Skin of body (tissue), 2 donors: ENCODE measurements around the gene MAPKAPK3. TPM values are rescaled to one million over a fixed set of nuclear protein-coding genes. Genes with fewer than 3 reads are reported as not detected.

Experiments used
- DNase-seq: peaks from one replicate; lab custom pipeline; 2025; lab: John Stamatoyannopoulos, UW
- total RNA-seq: library from RNA; depleted of rRNA; stranded (reverse); fragments of >200 nt; gene quantifications from one replicate; pipeline ENCODE4 v1.2.3, GENCODE V29; 2014

MAPKAPK3 gene
- total RNA-seq, 1 donor from 2014 or later = 27.8 TPM

- DNase-seq = no peak
Measured at GRCh38 chr3:50626401-50626800, 9.4 kb downstream of the MAPKAPK3 start.

GRCh38 chr3:50627407-50628051, 10.6 kb downstream of the MAPKAPK3 start:
- DNase-seq = no peak

GRCh38 chr3:50628601-50629000, 11.7 kb downstream of the MAPKAPK3 start:
- no peak for DNase-seq

GRCh38 chr3:50630394-50630793, 13.4 kb downstream of the MAPKAPK3 start:
- DNase-seq = no peak

GRCh38 chr3:50630877-50631276, 13.9 kb downstream of the MAPKAPK3 start:
- DNase-seq = peak; percentile 22

GRCh38 chr3:50632450-50632849, 15.5 kb downstream of the MAPKAPK3 start:
- DNase-seq = no peak

- no peak for DNase-seq
Measured at GRCh38 chr3:50633230-50633790, 16.4 kb downstream of the MAPKAPK3 start.

GRCh38 chr3:50635066-50635465, 18.1 kb downstream of the MAPKAPK3 start:
- no peak for DNase-seq

- DNase-seq = no peak
Measured at GRCh38 chr3:50637011-50637410, 20.1 kb downstream of the MAPKAPK3 start.

- DNase-seq = no peak
Measured at GRCh38 chr3:50637945-50638344, 21.0 kb downstream of the MAPKAPK3 start.

- no peak for DNase-seq
Measured at GRCh38 chr3:50639055-50639494, 22.1 kb downstream of the MAPKAPK3 start.

- DNase-seq = no peak
Measured at GRCh38 chr3:50642382-50642781, 25.4 kb downstream of the MAPKAPK3 start.

GRCh38 chr3:50644561-50644960, 27.6 kb downstream of the MAPKAPK3 start:
- peak; percentile 39 for DNase-seq

- DNase-seq = no peak
Measured at GRCh38 chr3:50645378-50645777, 28.4 kb downstream of the MAPKAPK3 start.

- DNase-seq = no peak
Measured at GRCh38 chr3:50648313-50648712, 31.4 kb downstream of the MAPKAPK3 start.

- DNase-seq = no peak
Measured at GRCh38 chr3:50648944-50649343, 32.0 kb downstream of the MAPKAPK3 start.

GRCh38 chr3:50649451-50649931, 32.5 kb downstream of the MAPKAPK3 start:
- DNase-seq = no peak

GRCh38 chr3:50650018-50650417, 33.1 kb downstream of the MAPKAPK3 start:
- DNase-seq = no peak

GRCh38 chr3:50651445-50651844, 34.5 kb downstream of the MAPKAPK3 start:
- no peak for DNase-seq

GRCh38 chr3:50651920-50652529, 35.1 kb downstream of the MAPKAPK3 start:
- no peak for DNase-seq

- DNase-seq = no peak
Measured at GRCh38 chr3:50652709-50653108, 35.8 kb downstream of the MAPKAPK3 start.

GRCh38 chr3:50653937-50654595, 37.1 kb downstream of the MAPKAPK3 start:
- no peak for DNase-seq
